Caco-2 (cell line): ENCODE measurements around the gene EMC1. TPM values are rescaled to one million over a fixed set of nuclear protein-coding genes. Genes with fewer than 3 reads are reported as not detected.

Experiments used
- Bru-seq: library from RNA; stranded (reverse); fragments of 400-500 nt; gene quantifications from one replicate; lab custom pipeline; 2021; lab: Mats Ljungman, UMichigan
- BruChase-seq, 2 experiments: library from RNA; stranded (reverse); fragments of 400-500 nt; gene quantifications; one replicate each; lab custom pipeline; 2021; lab: Mats Ljungman, UMichigan
- BruUV-seq: library from RNA; stranded (reverse); fragments of 400-500 nt; replicated peaks from 2 replicates; lab custom pipeline; 2021; lab: Mats Ljungman, UMichigan
- CTCF ChIA-PET: fragments of 300-600 bp; sonication (Branson Sonifier 250); formaldehyde crosslinking; loops from one replicate; lab custom pipeline; 2022; ENCODE audit warnings: antibody characterized with exemption; lab: Charles Lee
- POLR2A ChIA-PET: fragments of 300-600 bp; sonication (Branson Sonifier 250); formaldehyde crosslinking; loops from one replicate; lab custom pipeline; 2022; ENCODE audit warnings: antibody characterized with exemption; lab: Charles Lee
- DNase-seq, 2 experiments: peaks; one replicate each; pipeline versions ENCODE4 v3.0.0 to v3.0.0-alpha.2; 2020 to 2022
- H3K27me3 ChIP-seq: replicated peaks from 2 replicates; pipeline ENCODE4 v1.6.0; 2011; ENCODE audit warnings: low read length; ENCODE audit not compliant: control insufficient read depth, insufficient read depth
- H3K36me3 ChIP-seq: 2 replicates; pipeline ENCODE4 v1.5.1; 2011; ENCODE audit warnings: low read length; ENCODE audit not compliant: control insufficient read depth, insufficient read depth
- H3K4me1 ChIP-seq: fragments of 250-450 bp; sonication (Bioruptor Pico); 2 replicates; pipeline ENCODE4 v1.5.1; 2020; ENCODE audit warnings: mild to moderate bottlenecking
- H3K4me3 ChIP-seq: 2 replicates; pipeline ENCODE4 v1.5.1; 2011; ENCODE audit warnings: low read depth, mild to moderate bottlenecking, control low read depth, low read length
- H3K9me3 ChIP-seq: fragments of 250-450 bp; sonication (Bioruptor Pico); 2 replicates; pipeline ENCODE4 v1.5.1; 2020; ENCODE audit warnings: mild to moderate bottlenecking, moderate library complexity
- H3K27ac Mint-ChIP-seq: one replicate; pipeline ENCODE4 v1.8.0; 2022; ENCODE audit warnings: mixed read lengths; ENCODE audit not compliant: unreplicated experiment
- H3K27me3 Mint-ChIP-seq: one replicate; pipeline ENCODE4 v1.8.0; 2022; ENCODE audit warnings: mixed read lengths; ENCODE audit not compliant: insufficient read depth, unreplicated experiment
- H3K36me3 Mint-ChIP-seq: one replicate; pipeline ENCODE4 v1.8.0; 2022; ENCODE audit warnings: mild to moderate bottlenecking, mixed read lengths; ENCODE audit not compliant: insufficient read depth, unreplicated experiment
- H3K4me1 Mint-ChIP-seq: one replicate; pipeline ENCODE4 v1.8.0; 2022; ENCODE audit warnings: low read depth, mixed read lengths; ENCODE audit not compliant: unreplicated experiment
- H3K4me3 Mint-ChIP-seq: one replicate; pipeline ENCODE4 v1.8.0; 2022; ENCODE audit warnings: mild to moderate bottlenecking, moderate library complexity, mixed read lengths; ENCODE audit not compliant: unreplicated experiment
- H3K9me3 Mint-ChIP-seq: one replicate; pipeline ENCODE4 v1.8.0; 2022; ENCODE audit warnings: mixed read lengths; ENCODE audit not compliant: unreplicated experiment
- intact Hi-C: fragments of 100-400 bp; cut with micrococcal nuclease; formaldehyde crosslinking; loops from one replicate; pipeline ENCODE4 v1.10.0; 2022; ENCODE audit not compliant: unreplicated experiment
- long read RNA-seq: library from polyadenylated mRNA; stranded (forward); transcript quantifications from one replicate; pipeline ENCODE4 v2.0.0, GENCODE V29; 2022
- total RNA-seq: library from RNA; stranded (reverse); gene quantifications from 2 replicates; pipeline ENCODE4 v1.2.3, GENCODE V29; 2022
- TF ChIP-seq, protein P1 (sequence below), 2 experiments: fragments of 200-600 bp in 1 of 2; IDR thresholded peaks; 1 replicate in 1 of 2; 2 replicates in 1 of 2; pipeline versions ENCODE4 v1.5.1 to v1.8.0; 2011 to 2022; ENCODE audit warnings: antibody characterized with exemption in 1 of 2, control low read depth in 1 of 2, inconsistent platforms in 1 of 2, low read depth in 1 of 2, low read length in 1 of 2, mild to moderate bottlenecking in 1 of 2, moderate library complexity in 1 of 2; ENCODE audit not compliant: insufficient read depth in 1 of 2, severe bottlenecking in 1 of 2, unreplicated experiment in 1 of 2

EMC1 gene
- total RNA-seq (48.8 and 51.5 TPM in 2 replicates), Bru-seq, nascent RNA (percentile 66 among the genes with signal in this experiment), BruChase-seq, experiment 1, labeled RNA remaining after a 2-hour chase (percentile 78 among the genes with signal in this experiment), BruChase-seq, experiment 2, labeled RNA remaining after a 6-hour chase (percentile 86 among the genes with signal in this experiment)
- long read RNA-seq, full-length matches to known transcripts: 88 of 108 reads
- long read RNA-seq, partial matches to known transcripts: 4 of 108 reads
- long read RNA-seq, other reads (novel, unspliced or antisense): 16 of 108 reads

DNA sequence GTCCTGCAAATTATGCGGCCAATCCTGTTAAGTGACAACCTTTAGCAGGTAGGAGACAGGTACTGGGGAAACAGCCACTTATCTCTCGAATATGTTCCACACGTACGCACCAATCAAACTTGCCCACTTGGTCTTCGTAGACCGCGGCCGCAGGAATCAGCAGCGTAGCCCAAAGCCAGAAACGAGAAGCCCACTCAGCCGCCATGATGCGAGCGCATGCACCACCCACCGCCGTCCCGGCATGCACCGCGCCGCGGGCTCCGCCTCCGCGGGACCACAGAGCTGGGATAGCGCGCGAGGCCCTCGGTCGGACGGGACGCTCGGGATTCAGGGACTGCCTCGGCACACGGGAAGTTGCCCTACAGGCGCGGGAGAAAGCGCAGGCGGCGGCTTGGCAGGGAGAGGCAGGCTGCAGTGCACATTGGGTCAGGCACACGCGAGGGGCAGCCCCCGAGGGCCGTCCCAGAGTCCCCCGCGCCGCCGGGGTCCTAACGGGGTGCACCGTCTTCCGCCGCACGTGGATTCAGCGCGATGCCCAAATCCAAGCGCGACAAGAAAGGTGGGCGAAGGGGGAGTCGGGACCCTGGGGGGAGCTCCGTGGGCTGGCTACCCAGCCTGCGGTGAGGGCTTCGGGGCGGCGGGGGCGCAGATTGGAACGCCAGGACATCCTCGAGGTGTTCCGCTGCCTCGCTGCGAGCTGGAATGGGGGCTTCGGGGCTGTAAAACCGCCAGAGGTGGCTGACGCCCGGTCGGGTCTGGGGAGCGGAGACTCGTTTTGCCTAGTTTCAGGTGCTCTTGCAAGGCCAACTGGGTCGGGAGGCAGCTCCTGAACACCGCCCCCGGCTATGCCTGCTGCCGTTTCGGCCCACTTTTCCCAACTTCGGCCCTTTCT lies at the start of gene EMC1, which contains the start of gene MRTO4:
Gene EMC1, minus strand, starts transcription at position 220 of the 892 bp plus-strand sequence. Its CDS starts 15 bp downstream, at position 205.
Gene MRTO4, plus strand, starts transcription at position 501 of the 892 bp plus-strand sequence. Its CDS starts 31 bp downstream, at position 532.
- intact Hi-C loops: loop anchor here (10.0 kb wide), 1 partner anchor 63 kb away; the partner anchor contains the start of genes AKR7A2 and SLC66A1
- ChIA-PET CTCF (interaction anchor here (0.9 kb wide), 1 partner anchor 138 kb away, joined by 3 read pairs; no protein-coding TSS in a partner anchor), POLR2A (interaction anchor here (1.0 kb wide), 2 partner anchors 72 to 369 kb away, joined by 3 to 4 read pairs; no protein-coding TSS in a partner anchor)
- Histone ChIP-seq H3K36me3 (no peaks in the 10 kb centered on the region), H3K27me3 (no peaks in the 10 kb centered on the region), H3K4me3 (peak within 1 kb of the TSS; percentile 95), H3K9me3 (no peaks in the 10 kb centered on the region), H3K4me1 (peaks cover 3% of the 10 kb centered on the region; the same call in 1 of the 2 replicates)
- TF ChIP-seq, protein P1, sequence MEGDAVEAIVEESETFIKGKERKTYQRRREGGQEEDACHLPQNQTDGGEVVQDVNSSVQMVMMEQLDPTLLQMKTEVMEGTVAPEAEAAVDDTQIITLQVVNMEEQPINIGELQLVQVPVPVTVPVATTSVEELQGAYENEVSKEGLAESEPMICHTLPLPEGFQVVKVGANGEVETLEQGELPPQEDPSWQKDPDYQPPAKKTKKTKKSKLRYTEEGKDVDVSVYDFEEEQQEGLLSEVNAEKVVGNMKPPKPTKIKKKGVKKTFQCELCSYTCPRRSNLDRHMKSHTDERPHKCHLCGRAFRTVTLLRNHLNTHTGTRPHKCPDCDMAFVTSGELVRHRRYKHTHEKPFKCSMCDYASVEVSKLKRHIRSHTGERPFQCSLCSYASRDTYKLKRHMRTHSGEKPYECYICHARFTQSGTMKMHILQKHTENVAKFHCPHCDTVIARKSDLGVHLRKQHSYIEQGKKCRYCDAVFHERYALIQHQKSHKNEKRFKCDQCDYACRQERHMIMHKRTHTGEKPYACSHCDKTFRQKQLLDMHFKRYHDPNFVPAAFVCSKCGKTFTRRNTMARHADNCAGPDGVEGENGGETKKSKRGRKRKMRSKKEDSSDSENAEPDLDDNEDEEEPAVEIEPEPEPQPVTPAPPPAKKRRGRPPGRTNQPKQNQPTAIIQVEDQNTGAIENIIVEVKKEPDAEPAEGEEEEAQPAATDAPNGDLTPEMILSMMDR (IDR thresholded peaks at IDR 0.05; ENCODE audit: insufficient read depth in 1 of 2, low read depth in 1 of 2, low read length in 1 of 2, severe bottlenecking in 1 of 2, unreplicated experiment in 1 of 2): no peak
- peak; percentile 88 to 93 for DNase-seq
- BruUV-seq: TSS peak; percentile 60
- Mint-ChIP-seq H3K4me3 (peak within 1 kb of the TSS; percentile 97), H3K9me3 (no peaks in the 10 kb centered on the region), H3K27ac (peak within 1 kb of the TSS; percentile 96), H3K4me1 (peaks cover 9% of the 10 kb centered on the region), H3K36me3 (peaks cover 45% of the 10 kb centered on the region), H3K27me3 (no peaks in the 10 kb centered on the region)

DNA sequence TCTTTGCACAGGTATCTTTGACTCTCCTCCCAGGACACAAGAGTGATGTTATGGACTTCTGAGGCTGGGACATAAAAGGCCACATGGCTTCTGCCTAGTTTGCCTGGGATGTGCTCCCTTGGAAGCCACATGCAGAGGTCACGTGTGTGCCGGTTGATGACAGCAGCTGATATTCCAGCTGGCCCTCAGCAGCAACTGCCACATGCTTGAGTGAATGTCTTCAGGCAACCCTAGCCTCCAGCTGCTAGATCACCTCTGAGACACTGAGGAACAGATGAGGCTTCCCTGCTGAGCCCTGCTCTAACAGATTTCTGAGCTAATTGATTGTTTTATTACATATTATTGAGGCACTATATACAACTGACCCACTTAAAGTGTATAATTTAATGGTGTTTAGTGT lies 48.9 kb upstream of the EMC1 start:
- 0 out of 2 replicates have a peak, but pooled peaks cover 1% of the 10 kb centered on the region for H3K36me3 ChIP-seq
- peaks cover 7% of the 10 kb centered on the region for H3K36me3 Mint-ChIP-seq
- H3K9me3 Mint-ChIP-seq: peaks cover 10% of the 10 kb centered on the region
- TF ChIP-seq, protein P1 (IDR thresholded peaks at IDR 0.05; ENCODE audit: insufficient read depth in 1 of 2, low read depth in 1 of 2, low read length in 1 of 2, severe bottlenecking in 1 of 2, unreplicated experiment in 1 of 2): no peak
- H3K27me3 ChIP-seq: no peaks in the 10 kb centered on the region
- no peak overlapping the region for H3K27ac Mint-ChIP-seq
- intact Hi-C loops: no loop called here
- no peak overlapping the region for H3K4me3 ChIP-seq
- no peak overlapping the region for H3K4me3 Mint-ChIP-seq
- POLR2A ChIA-PET: no interaction called here
- no peaks in the 10 kb centered on the region for H3K4me1 ChIP-seq
- CTCF ChIA-PET: no interaction called here
- BruUV-seq: no TSS peak
- DNase-seq: no peak
- H3K27me3 Mint-ChIP-seq: no peaks in the 10 kb centered on the region
- H3K4me1 Mint-ChIP-seq: no peaks in the 10 kb centered on the region
- peaks cover 3% of the 10 kb centered on the region; the same call in 1 of the 2 replicates for H3K9me3 ChIP-seq

DNA sequence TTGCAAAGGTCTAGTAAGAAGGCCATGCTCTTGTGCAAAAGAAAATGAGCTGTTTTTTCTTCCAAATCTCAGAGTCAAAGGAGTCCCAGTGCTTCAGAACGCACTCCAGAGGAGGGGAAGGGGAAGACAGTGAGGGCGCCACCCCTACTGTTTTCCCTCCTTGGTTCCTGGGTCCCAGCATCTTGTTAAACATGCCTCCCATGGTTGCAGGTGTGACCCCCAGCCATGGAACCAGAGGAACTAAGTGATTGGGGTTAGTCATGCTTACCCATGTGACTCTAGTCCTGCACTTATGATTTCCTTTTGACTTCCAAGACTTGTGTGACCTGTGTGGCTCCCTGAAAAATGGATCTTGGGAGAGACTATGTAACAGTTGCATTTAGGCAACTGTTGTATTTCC lies 43.3 kb upstream of the EMC1 start:
- ChIA-PET CTCF (no interaction called here), POLR2A (no interaction called here)
- H3K27ac Mint-ChIP-seq: no peak overlapping the region
- no peaks in the 10 kb centered on the region for H3K27me3 Mint-ChIP-seq
- no TSS peak for BruUV-seq
- DNase-seq: peak in 1 of 2 experiments; percentile 10
- H3K36me3 ChIP-seq: no peaks in the 10 kb centered on the region
- peaks cover 13% of the 10 kb centered on the region; the same call in 1 of the 2 replicates for H3K9me3 ChIP-seq
- peaks cover 3% of the 10 kb centered on the region for H3K4me1 Mint-ChIP-seq
- H3K36me3 Mint-ChIP-seq: no peaks in the 10 kb centered on the region
- no peaks in the 10 kb centered on the region for H3K4me1 ChIP-seq
- H3K27me3 ChIP-seq: no peaks in the 10 kb centered on the region
- intact Hi-C loops: no loop called here
- TF ChIP-seq, protein P1 (IDR thresholded peaks at IDR 0.05; ENCODE audit: insufficient read depth in 1 of 2, low read depth in 1 of 2, low read length in 1 of 2, severe bottlenecking in 1 of 2, unreplicated experiment in 1 of 2): no peak
- H3K9me3 Mint-ChIP-seq: peaks cover 34% of the 10 kb centered on the region
- no peak overlapping the region for H3K4me3 ChIP-seq
- H3K4me3 Mint-ChIP-seq: no peak overlapping the region
